ENCODE results near the gene GTSF1L.

DNA sequence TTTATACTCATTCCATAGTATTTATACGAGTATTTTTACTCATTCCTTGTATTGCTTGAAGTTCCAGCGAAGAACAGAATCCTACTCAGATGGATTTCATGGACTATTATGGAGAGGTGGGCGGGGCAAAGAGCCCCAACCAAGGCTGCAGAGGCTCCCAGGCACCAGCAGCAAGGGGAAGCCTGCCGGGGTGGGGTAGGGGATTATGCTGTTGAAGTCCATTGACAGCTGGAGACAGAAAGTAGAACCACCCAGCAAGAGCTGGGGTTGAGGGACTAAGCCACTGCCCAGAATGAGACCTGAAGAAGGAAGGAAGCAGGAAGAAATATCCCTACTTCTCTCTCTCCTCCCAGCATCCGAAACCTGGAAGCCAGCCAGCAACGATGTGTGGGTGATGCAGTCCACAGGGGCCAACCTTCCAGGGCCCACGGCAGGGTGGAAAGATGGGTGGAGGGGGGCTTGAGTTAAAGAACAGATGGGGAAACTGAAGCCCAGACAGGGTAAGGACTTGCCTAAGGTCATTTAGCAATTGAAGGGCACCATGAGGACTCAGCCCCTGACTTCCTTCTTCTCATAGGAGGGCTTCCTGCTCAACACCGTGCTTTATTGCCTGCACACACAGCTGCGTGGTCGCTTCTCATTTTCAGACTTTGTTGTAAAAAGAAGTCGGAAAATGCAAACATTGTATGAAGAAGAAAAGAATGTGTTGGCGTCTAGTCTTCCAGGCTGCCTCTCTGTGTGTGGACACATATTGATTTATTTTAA is 18.3 kb upstream of the GTSF1L start:
- TF ChIP-seq, protein P1, sequence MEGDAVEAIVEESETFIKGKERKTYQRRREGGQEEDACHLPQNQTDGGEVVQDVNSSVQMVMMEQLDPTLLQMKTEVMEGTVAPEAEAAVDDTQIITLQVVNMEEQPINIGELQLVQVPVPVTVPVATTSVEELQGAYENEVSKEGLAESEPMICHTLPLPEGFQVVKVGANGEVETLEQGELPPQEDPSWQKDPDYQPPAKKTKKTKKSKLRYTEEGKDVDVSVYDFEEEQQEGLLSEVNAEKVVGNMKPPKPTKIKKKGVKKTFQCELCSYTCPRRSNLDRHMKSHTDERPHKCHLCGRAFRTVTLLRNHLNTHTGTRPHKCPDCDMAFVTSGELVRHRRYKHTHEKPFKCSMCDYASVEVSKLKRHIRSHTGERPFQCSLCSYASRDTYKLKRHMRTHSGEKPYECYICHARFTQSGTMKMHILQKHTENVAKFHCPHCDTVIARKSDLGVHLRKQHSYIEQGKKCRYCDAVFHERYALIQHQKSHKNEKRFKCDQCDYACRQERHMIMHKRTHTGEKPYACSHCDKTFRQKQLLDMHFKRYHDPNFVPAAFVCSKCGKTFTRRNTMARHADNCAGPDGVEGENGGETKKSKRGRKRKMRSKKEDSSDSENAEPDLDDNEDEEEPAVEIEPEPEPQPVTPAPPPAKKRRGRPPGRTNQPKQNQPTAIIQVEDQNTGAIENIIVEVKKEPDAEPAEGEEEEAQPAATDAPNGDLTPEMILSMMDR (IDR thresholded peaks at IDR 0.05) = no peak
- TF ChIP-seq POLR2A (IDR thresholded peaks at IDR 0.05) = no peak

Data from heart left ventricle (tissue), 13 donors.